LNCaP clone FGC (cell line): ENCODE data around the gene APOLD1.

Source experiments
- DNase-seq: peaks from one replicate; pipeline ENCODE4 v3.0.0-alpha.2; 2011; ENCODE audit warnings: low read depth
- H3K4me3 ChIP-seq: 2 replicates; pipeline ENCODE4 v1.5.1; 2011; ENCODE audit warnings: mild to moderate bottlenecking, low read depth, low read length, control low read depth
- TF ChIP-seq, protein P1 (sequence below): IDR thresholded peaks from 2 replicates; pipeline ENCODE4 v1.5.1; 2012; ENCODE audit warnings: mild to moderate bottlenecking; ENCODE audit not compliant: control insufficient read depth, insufficient read depth; ENCODE audit errors: extremely low read depth

APOLD1 gene

DNA sequence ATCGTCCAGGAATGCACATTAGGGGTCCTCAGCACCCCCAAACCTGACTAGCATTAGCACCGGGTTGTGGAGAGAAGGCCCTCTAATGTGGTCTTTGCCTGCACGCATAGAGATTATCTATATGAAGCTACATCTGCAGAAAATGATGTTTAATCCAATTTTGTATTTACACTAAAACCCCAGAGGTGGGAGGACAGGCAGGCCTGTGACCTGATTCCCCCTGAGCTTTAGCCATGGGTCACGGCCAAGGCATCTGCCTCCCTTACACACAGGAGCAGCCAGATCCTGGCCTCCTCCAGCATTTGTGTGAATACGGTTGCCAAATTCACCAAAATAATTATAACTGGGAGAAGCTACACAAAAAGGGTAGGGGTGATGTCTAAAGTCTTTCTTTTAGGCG is 7.0 kb downstream of the APOLD1 start:
- TF ChIP-seq, protein P1, sequence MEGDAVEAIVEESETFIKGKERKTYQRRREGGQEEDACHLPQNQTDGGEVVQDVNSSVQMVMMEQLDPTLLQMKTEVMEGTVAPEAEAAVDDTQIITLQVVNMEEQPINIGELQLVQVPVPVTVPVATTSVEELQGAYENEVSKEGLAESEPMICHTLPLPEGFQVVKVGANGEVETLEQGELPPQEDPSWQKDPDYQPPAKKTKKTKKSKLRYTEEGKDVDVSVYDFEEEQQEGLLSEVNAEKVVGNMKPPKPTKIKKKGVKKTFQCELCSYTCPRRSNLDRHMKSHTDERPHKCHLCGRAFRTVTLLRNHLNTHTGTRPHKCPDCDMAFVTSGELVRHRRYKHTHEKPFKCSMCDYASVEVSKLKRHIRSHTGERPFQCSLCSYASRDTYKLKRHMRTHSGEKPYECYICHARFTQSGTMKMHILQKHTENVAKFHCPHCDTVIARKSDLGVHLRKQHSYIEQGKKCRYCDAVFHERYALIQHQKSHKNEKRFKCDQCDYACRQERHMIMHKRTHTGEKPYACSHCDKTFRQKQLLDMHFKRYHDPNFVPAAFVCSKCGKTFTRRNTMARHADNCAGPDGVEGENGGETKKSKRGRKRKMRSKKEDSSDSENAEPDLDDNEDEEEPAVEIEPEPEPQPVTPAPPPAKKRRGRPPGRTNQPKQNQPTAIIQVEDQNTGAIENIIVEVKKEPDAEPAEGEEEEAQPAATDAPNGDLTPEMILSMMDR = no peak
- no peak for DNase-seq

DNA sequence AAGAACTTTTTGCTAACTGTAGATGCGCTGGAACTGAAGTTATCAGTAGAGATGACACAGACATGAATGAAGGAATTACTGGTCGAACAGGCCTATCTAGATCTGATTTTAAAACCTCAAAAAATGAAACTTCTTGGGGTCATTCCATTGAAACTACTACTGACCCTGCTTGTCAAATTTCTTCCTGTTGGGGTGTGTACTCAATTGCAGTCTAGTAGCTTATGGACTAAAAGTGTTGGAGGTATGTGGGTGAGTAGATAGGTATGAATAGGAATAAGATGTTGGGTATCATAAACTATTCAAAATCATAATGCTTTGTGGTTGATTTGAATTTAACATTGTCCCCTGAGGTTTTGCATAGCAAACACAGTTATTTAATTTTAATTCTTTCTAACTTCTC is 9.2 kb downstream of the APOLD1 start:
- H3K4me3 ChIP-seq = no peak overlapping the region
- TF ChIP-seq, protein P1 = no peak
- DNase-seq = no peak

More for the DNA sequence above, 7.0 kb downstream of the APOLD1 start:
- H3K4me3 ChIP-seq = no peak overlapping the region

DNA sequence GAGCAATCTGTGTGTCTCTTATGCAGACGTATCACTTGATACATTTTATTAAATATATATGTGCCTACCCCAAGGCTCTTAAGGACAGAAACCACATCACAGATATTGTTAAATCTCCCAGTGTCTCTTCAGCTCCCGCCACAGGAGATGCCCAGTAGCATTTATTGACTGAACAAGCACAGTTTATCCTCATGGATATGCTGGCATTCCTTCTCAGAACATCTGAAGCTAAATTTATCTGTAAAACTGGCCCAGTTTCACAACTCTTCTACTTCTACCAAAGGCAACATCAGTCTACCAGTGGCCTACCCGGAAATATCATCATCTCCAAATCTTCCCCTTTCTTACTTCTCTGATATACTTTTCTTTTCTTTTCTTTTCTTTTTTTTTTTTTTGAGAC is 10.7 kb downstream of the APOLD1 start:
- TF ChIP-seq, protein P1 = no peak
- DNase-seq = no peak
- H3K4me3 ChIP-seq = no peak overlapping the region

DNA sequence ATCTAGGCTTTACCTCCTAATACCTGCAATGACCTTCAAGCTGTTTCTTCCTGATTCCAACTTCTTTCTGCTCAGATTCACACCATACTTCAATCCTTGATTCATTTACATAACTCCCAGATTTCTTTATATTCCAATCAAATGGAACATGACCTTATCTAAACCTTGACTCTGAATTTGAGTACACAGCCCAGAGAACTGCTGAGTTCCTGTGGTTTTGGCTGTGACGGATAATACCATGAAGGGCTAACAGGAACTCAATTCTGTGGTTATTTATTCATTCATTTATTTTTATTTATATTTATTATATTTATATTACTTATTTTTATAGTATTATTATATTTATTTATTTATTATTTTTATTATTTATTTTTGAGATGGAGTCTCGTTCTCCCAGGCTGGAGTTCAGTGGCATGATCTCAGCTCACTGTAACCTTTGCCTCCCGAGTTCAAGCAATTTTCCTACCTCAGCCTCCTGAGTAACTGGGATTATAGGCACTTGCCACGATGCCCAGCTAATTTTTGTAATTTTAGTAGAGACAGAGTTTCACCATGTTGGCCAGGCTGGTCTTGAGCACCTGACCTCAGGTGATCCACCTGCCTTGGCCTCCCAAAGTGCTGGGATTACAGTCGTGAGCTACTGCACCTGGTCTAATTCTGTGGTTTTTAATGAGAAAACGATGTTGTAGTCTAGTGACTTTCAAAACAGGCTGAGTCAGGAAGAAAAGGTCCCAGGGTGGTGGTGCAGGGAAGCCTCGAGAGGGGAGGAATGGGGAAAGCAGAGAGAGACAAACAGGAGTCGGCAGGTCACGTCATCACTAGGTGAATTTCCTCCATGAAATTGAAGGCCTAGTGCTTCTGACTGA is 11.7 kb downstream of the APOLD1 start:
- TF ChIP-seq, protein P1 = no peak
- no peak overlapping the region for H3K4me3 ChIP-seq

DNA sequence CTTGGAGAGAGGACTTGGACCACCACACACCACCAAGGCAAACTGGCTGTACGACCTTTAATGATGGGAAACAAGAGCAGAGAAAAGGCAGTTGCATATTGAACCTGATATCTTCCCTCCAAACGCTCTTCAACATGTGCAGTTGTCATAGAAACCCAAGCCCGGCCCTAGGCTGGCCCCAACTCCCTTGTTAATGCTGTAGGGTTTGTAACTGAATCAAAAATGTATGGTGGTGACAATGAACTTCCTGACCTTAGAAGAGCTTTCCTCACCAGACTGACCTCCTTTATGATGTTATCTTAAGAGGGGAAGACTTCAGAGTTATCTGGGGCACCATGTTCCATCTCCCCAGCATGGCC is 12.3 kb downstream of the APOLD1 start:
- TF ChIP-seq, protein P1 = no peak
- DNase-seq = no peak
- no peak overlapping the region for H3K4me3 ChIP-seq

More for the DNA sequence above, 11.7 kb downstream of the APOLD1 start:
- DNase-seq = no peak

DNA sequence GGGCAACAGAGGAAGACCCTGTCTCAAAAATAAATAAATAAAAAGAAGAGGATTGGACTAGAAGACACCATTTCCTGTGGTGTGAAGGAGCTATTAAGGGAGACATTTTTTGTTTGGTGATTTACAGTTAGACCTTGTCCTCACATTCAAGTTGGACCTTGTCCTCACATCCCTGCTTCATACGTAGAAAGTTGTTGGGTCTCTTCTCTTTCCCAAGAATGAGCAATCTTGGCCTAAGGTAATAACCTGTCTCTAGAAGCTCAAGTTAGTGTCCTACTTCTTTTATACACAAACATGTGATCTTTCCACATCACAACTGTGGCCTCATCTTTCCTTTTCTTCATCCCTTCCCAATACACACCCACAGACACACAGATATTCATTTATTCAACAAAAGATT is 13.0 kb downstream of the APOLD1 start:
- TF ChIP-seq, protein P1 = no peak
- H3K4me3 ChIP-seq = no peak overlapping the region
- no peak for DNase-seq
